WTC11 (cell line): Measurements from ENCODE around the gene RGMB. TPM values are rescaled to one million over a fixed set of nuclear protein-coding genes. Genes with fewer than 3 reads are reported as not detected.
A peak's percentile ranks its signal among the peaks of the same experiment; 100 is the strongest.

ENCODE experiments used
- ATAC-seq: fragments of 200-7000 bp; cut with Tn5 transposase; 2 replicates; pipeline ENCODE4 v1.10.0; 2021; ENCODE audit warnings: mild to moderate bottlenecking, moderate library complexity
- CTCF ChIA-PET: fragments of 300-600 bp; sonication (Branson Sonifier 250); formaldehyde crosslinking; loops from one replicate; lab custom pipeline; 2021; ENCODE audit warnings: antibody characterized with exemption; lab: Charles Lee
- POLR2A ChIA-PET: fragments of 350-600 bp; sonication (Branson Sonifier 250); formaldehyde crosslinking; loops from one replicate; lab custom pipeline; 2021; ENCODE audit warnings: antibody characterized with exemption; lab: Charles Lee
- DNase-seq: peaks from one replicate; pipeline ENCODE4 v3.0.0; 2021; ENCODE audit warnings: low spot score
- H3K27ac Mint-ChIP-seq: 2 replicates; pipeline ENCODE4 v1.8.0; 2021; ENCODE audit warnings: mixed read lengths
- H3K27me3 Mint-ChIP-seq: 2 replicates; pipeline ENCODE4 v1.8.0; 2021; ENCODE audit warnings: low read depth, mild to moderate bottlenecking, moderate library complexity, mixed read lengths
- H3K36me3 Mint-ChIP-seq: 2 replicates; pipeline ENCODE4 v1.8.0; 2021; ENCODE audit warnings: mixed read lengths
- H3K4me1 Mint-ChIP-seq: 2 replicates; pipeline ENCODE4 v1.8.0; 2022; ENCODE audit warnings: mixed read lengths
- H3K4me3 Mint-ChIP-seq: 2 replicates; pipeline ENCODE4 v1.8.0; 2021; ENCODE audit warnings: mild to moderate bottlenecking, moderate library complexity, mixed read lengths
- H3K9me3 Mint-ChIP-seq: 2 replicates; pipeline ENCODE4 v1.8.0; 2021; ENCODE audit warnings: mixed read lengths
- CREB1 ChIP-seq: sonication (generic); formaldehyde crosslinking; IDR thresholded peaks from 2 replicates; pipeline ENCODE4 v1.8.0; 2023; ENCODE audit warnings: mild to moderate bottlenecking, missing genetic modification reagents
- ELF4 ChIP-seq: sonication (generic); formaldehyde crosslinking; IDR thresholded peaks from 2 replicates; pipeline ENCODE4 v1.8.1; 2022; ENCODE audit warnings: low read depth, mild to moderate bottlenecking, moderate library complexity, missing genetic modification reagents
- FOXJ3 ChIP-seq: sonication (generic); formaldehyde crosslinking; IDR thresholded peaks from 2 replicates; pipeline ENCODE4 v1.9.0; 2021; ENCODE audit warnings: missing genetic modification reagents, mild to moderate bottlenecking, borderline replicate concordance
- FOXP1 ChIP-seq: sonication (generic); formaldehyde crosslinking; IDR thresholded peaks from 2 replicates; pipeline ENCODE4 v1.8.0; 2022; ENCODE audit warnings: missing genetic modification reagents, mild to moderate bottlenecking, moderate library complexity, borderline replicate concordance
- FOXP4 ChIP-seq: sonication (generic); formaldehyde crosslinking; IDR thresholded peaks from 2 replicates; pipeline ENCODE4 v1.8.0; 2022; ENCODE audit warnings: mild to moderate bottlenecking, missing genetic modification reagents
- HMGA2 ChIP-seq: fragments of 250-450 bp; sonication (Bioruptor Pico); IDR thresholded peaks from 2 replicates; pipeline ENCODE4 v1.4.0; 2021; ENCODE audit warnings: mild to moderate bottlenecking, moderate library complexity
- TCF7 ChIP-seq: sonication (generic); formaldehyde crosslinking; IDR thresholded peaks from 2 replicates; pipeline ENCODE4 v1.8.0; 2022; ENCODE audit warnings: mild to moderate bottlenecking, low read depth, missing genetic modification reagents, moderate library complexity
- total RNA-seq: library from RNA; stranded (reverse); gene quantifications from 3 replicates; pipeline ENCODE4 v1.2.3, GENCODE V29; 2021
- TF ChIP-seq, protein P1 (sequence below): sonication (generic); formaldehyde crosslinking; IDR thresholded peaks from 2 replicates; pipeline ENCODE4 v1.8.0; 2022; ENCODE audit warnings: mild to moderate bottlenecking, missing genetic modification reagents
- TF ChIP-seq, protein P2 (sequence below): sonication (generic); formaldehyde crosslinking; IDR thresholded peaks from 2 replicates; pipeline ENCODE4 v1.8.1; 2023; ENCODE audit warnings: mild to moderate bottlenecking, moderate library complexity, missing genetic modification reagents
- TF ChIP-seq, protein P3 (sequence below): fragments of 250-450 bp; sonication (Bioruptor Pico); IDR thresholded peaks from 2 replicates; pipeline ENCODE4 v2.1.2; 2022; ENCODE audit warnings: mild to moderate bottlenecking, moderate library complexity
- TF ChIP-seq, protein P4 (sequence below): sonication (generic); formaldehyde crosslinking; IDR thresholded peaks from 2 replicates; pipeline ENCODE4 v1.8.0; 2023; ENCODE audit warnings: mild to moderate bottlenecking, missing genetic modification reagents
- TF ChIP-seq, protein P5 (sequence below): fragments of 250-450 bp; sonication (Bioruptor Pico); IDR thresholded peaks from 2 replicates; pipeline ENCODE4 v1.8.0; 2021; ENCODE audit warnings: mild to moderate bottlenecking
- TF ChIP-seq, protein P6 (sequence below): sonication (generic); formaldehyde crosslinking; IDR thresholded peaks from 2 replicates; pipeline ENCODE4 v1.8.1; 2023; ENCODE audit warnings: mild to moderate bottlenecking, missing genetic modification reagents, moderate library complexity

The RGMB gene
- total RNA-seq, 1 experiment from 2014 or later, result 33.0 TPM

DNA sequence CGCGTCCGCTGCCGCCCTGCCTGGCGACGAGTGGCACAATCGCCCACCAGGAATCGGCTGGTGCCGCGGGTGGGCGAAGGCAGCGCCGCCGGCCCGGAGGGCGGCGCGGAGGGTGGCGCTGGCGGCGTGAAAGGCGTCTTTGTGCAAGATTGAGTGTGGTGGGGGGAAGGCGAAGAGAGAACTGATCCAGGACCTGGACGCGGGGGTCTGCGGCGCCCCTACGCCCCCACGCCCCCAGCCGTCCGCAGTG, 4.6 kb upstream of the RGMB start:
- CTCF ChIA-PET, result interaction anchor here (0.7 to 4.5 kb wide), 41 partner anchors 9 to 494 kb away, joined by 3 to 57 read pairs (median 4); no protein-coding TSS in a partner anchor
- DNase-seq, result no peak
- TF ChIP-seq FOXP1 (peak; percentile 42; the same call in 1 of the 2 replicates), TCF7 (0 out of 2 replicates have a peak, but pooled peaks have one; percentile 25), HMGA2 (CRISPR knock-in tag) (no peak), ELF4 (CRISPR knock-in tag) (no peak)
- TF ChIP-seq, protein P1, sequence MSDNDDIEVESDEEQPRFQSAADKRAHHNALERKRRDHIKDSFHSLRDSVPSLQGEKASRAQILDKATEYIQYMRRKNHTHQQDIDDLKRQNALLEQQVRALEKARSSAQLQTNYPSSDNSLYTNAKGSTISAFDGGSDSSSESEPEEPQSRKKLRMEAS (CRISPR knock-in tag), result 0 out of 2 replicates have a peak, but pooled peaks have one; percentile 3
- TF ChIP-seq, protein P2, sequence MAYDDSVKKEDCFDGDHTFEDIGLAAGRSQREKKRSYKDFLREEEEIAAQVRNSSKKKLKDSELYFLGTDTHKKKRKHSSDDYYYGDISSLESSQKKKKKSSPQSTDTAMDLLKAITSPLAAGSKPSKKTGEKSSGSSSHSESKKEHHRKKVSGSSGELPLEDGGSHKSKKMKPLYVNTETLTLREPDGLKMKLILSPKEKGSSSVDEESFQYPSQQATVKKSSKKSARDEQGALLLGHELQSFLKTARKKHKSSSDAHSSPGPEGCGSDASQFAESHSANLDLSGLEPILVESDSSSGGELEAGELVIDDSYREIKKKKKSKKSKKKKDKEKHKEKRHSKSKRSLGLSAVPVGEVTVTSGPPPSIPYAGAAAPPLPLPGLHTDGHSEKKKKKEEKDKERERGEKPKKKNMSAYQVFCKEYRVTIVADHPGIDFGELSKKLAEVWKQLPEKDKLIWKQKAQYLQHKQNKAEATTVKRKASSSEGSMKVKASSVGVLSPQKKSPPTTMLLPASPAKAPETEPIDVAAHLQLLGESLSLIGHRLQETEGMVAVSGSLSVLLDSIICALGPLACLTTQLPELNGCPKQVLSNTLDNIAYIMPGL (CRISPR knock-in tag), result peak; percentile 87; the same call in 1 of the 2 replicates
- peaks cover 48% of the 10 kb centered on the region for H3K4me1 Mint-ChIP-seq
- no peak overlapping the region for H3K27ac Mint-ChIP-seq
- no peaks in the 10 kb centered on the region for H3K9me3 Mint-ChIP-seq
- peak overlapping the region; percentile 94 for H3K4me3 Mint-ChIP-seq
- peaks cover 9% of the 10 kb centered on the region for H3K27me3 Mint-ChIP-seq
- H3K36me3 Mint-ChIP-seq, result no peaks in the 10 kb centered on the region
- ATAC-seq, result no peak
- POLR2A ChIA-PET, result interaction anchor here (1.3 kb wide), 1 partner anchor 15 kb away, joined by 3 read pairs; no protein-coding TSS in a partner anchor

GRCh38 chr5:98769210-98769958, 4.1 kb upstream of the RGMB start:
- peak overlapping the region; percentile 94 for H3K4me3 Mint-ChIP-seq
- ChIA-PET POLR2A (interaction anchor here (1.3 kb wide), 1 partner anchor 15 kb away, joined by 3 read pairs; no protein-coding TSS in a partner anchor), CTCF (interaction anchor here (0.7 to 4.5 kb wide), 40 partner anchors 8 to 494 kb away, joined by 3 to 57 read pairs (median 4); no protein-coding TSS in a partner anchor)
- H3K4me1 Mint-ChIP-seq, result peaks cover 44% of the 10 kb centered on the region
- H3K36me3 Mint-ChIP-seq, result peaks cover under 1% of the 10 kb centered on the region
- H3K27me3 Mint-ChIP-seq, result peaks cover 9% of the 10 kb centered on the region
- no peak for TF ChIP-seq FOXJ3 (CRISPR knock-in tag)
- TF ChIP-seq, protein P3, sequence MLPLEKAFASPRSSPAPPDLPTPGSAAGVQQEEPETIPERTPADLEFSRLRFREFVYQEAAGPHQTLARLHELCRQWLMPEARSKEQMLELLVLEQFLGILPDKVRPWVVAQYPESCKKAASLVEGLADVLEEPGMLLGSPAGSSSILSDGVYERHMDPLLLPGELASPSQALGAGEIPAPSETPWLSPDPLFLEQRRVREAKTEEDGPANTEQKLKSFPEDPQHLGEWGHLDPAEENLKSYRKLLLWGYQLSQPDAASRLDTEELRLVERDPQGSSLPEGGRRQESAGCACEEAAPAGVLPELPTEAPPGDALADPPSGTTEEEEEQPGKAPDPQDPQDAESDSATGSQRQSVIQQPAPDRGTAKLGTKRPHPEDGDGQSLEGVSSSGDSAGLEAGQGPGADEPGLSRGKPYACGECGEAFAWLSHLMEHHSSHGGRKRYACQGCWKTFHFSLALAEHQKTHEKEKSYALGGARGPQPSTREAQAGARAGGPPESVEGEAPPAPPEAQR, result no peak
- TF ChIP-seq, protein P1 (CRISPR knock-in tag), result peak; percentile 48
- TF ChIP-seq, protein P2 (CRISPR knock-in tag), result peak; percentile 61
- no peak for TF ChIP-seq CREB1
- TF ChIP-seq FOXP4, result no peak; the same call in none of the 2 replicates
- TF ChIP-seq, protein P4, sequence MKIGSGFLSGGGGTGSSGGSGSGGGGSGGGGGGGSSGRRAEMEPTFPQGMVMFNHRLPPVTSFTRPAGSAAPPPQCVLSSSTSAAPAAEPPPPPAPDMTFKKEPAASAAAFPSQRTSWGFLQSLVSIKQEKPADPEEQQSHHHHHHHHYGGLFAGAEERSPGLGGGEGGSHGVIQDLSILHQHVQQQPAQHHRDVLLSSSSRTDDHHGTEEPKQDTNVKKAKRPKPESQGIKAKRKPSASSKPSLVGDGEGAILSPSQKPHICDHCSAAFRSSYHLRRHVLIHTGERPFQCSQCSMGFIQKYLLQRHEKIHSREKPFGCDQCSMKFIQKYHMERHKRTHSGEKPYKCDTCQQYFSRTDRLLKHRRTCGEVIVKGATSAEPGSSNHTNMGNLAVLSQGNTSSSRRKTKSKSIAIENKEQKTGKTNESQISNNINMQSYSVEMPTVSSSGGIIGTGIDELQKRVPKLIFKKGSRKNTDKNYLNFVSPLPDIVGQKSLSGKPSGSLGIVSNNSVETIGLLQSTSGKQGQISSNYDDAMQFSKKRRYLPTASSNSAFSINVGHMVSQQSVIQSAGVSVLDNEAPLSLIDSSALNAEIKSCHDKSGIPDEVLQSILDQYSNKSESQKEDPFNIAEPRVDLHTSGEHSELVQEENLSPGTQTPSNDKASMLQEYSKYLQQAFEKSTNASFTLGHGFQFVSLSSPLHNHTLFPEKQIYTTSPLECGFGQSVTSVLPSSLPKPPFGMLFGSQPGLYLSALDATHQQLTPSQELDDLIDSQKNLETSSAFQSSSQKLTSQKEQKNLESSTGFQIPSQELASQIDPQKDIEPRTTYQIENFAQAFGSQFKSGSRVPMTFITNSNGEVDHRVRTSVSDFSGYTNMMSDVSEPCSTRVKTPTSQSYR (CRISPR knock-in tag), result peak; percentile 89
- TF ChIP-seq, protein P5, sequence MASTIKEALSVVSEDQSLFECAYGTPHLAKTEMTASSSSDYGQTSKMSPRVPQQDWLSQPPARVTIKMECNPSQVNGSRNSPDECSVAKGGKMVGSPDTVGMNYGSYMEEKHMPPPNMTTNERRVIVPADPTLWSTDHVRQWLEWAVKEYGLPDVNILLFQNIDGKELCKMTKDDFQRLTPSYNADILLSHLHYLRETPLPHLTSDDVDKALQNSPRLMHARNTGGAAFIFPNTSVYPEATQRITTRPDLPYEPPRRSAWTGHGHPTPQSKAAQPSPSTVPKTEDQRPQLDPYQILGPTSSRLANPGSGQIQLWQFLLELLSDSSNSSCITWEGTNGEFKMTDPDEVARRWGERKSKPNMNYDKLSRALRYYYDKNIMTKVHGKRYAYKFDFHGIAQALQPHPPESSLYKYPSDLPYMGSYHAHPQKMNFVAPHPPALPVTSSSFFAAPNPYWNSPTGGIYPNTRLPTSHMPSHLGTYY (CRISPR knock-in tag), result no peak
- TF ChIP-seq, protein P6, sequence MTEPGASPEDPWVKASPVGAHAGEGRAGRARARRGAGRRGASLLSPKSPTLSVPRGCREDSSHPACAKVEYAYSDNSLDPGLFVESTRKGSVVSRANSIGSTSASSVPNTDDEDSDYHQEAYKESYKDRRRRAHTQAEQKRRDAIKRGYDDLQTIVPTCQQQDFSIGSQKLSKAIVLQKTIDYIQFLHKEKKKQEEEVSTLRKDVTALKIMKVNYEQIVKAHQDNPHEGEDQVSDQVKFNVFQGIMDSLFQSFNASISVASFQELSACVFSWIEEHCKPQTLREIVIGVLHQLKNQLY (CRISPR knock-in tag), result no peak
- DNase-seq (peak; percentile 75), ATAC-seq (peak; percentile 1)
- H3K9me3 Mint-ChIP-seq, result no peaks in the 10 kb centered on the region
- H3K27ac Mint-ChIP-seq, result peak overlapping the region; percentile 72
